GM12801 (cell line): Measurements from ENCODE around the gene LIN28B.

Experiments used
- TF ChIP-seq, protein P1 (sequence below): IDR thresholded peaks from one replicate; pipeline ENCODE4 v1.5.1; 2011; ENCODE audit warnings: control low read depth; ENCODE audit not compliant: insufficient read length; ENCODE audit errors: extremely low read depth

The LIN28B gene

DNA sequence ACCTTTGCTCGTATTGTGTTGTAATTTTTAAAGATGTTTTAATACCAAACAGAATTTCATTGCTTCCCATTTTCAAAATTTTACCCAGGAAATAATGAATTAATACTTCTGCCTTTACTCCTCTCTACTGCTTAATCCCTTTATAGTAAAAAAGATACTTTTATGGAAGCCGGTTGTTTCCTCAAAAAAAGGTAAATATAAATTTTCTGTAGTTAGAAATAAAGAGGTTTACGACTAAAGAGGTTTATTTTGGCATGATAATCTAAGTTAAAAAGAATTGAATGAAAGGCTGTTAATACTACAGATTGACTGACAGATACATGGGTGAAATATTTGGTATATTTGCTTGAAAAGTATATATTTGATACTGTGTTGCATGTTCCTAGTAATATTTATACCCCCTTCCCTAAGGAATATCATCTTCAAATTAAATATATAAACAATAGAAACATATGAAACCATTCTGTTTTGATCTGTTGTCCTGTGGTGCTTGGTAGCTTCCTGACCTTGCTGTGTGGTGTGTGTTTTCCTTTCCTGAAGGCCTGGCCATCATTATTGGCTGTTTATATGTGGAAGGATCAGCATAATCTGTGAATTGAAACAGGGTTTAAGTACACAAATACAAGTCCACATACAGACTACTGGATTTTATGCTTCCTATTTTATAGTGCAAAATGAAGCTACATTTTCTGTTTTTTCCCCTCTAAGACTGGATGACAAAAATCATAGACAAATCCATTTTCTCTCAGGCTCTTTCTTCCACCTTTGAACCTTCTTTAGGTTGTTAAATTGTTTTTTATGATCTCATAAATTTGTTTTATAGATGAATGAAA is 2.3 kb downstream of the LIN28B start:
- TF ChIP-seq, protein P1, sequence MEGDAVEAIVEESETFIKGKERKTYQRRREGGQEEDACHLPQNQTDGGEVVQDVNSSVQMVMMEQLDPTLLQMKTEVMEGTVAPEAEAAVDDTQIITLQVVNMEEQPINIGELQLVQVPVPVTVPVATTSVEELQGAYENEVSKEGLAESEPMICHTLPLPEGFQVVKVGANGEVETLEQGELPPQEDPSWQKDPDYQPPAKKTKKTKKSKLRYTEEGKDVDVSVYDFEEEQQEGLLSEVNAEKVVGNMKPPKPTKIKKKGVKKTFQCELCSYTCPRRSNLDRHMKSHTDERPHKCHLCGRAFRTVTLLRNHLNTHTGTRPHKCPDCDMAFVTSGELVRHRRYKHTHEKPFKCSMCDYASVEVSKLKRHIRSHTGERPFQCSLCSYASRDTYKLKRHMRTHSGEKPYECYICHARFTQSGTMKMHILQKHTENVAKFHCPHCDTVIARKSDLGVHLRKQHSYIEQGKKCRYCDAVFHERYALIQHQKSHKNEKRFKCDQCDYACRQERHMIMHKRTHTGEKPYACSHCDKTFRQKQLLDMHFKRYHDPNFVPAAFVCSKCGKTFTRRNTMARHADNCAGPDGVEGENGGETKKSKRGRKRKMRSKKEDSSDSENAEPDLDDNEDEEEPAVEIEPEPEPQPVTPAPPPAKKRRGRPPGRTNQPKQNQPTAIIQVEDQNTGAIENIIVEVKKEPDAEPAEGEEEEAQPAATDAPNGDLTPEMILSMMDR = no peak

- TF ChIP-seq, protein P1 = no peak
These were observed 12.2 kb downstream of the LIN28B start for GRCh38 chr6:104969108-104969507.

GRCh38 chr6:104969785-104970581 is 13.1 kb downstream of the LIN28B start:
- TF ChIP-seq, protein P1 = no peak

DNA sequence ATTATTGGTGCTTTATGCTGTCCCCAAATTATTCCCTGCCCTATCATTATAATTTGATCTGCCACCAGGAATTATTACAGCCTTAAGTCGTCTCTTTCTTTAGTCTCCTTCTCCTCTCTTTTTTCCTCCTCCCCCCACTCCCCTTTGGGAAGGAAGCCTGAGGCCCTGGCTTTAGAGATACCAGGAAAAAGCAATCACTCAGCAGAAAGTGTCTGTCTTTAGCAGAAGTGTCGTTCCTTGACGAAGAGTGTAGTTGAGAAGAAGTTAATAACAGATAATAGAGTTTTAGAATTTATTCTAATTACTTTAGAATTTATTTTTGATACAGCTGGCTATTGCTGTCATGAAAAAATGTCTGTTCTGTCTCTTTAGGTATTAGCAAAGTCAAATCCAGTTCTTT is 16.5 kb downstream of the LIN28B start:
- TF ChIP-seq, protein P1 = no peak

GRCh38 chr6:104983296-104983695 is 26.4 kb downstream of the LIN28B start:
- TF ChIP-seq, protein P1 = no peak

- TF ChIP-seq, protein P1 = no peak
These were observed 26.9 kb downstream of the LIN28B start for GRCh38 chr6:104983776-104984175.

- TF ChIP-seq, protein P1 = no peak
These were observed 27.9 kb downstream of the LIN28B start for GRCh38 chr6:104984831-104985230.
